Karpas-422 (cell line): Measurements from ENCODE around the gene ITPRIPL2. TPM values are rescaled to one million over a fixed set of nuclear protein-coding genes. Genes with fewer than 3 reads are reported as not detected.

Experiments used
- DNase-seq: peaks from one replicate; pipeline ENCODE4 v3.0.0-alpha.2; 2015
- H2AFZ ChIP-seq: fragments of 200-600 bp; sonication (generic); 2 replicates; pipeline ENCODE4 v1.6.1; 2014; ENCODE audit warnings: antibody characterized with exemption, low read length, mixed read lengths
- H3K27ac ChIP-seq: fragments of 200-600 bp; sonication (generic); 2 replicates; pipeline ENCODE4 v1.5.1; 2014; ENCODE audit warnings: mild to moderate bottlenecking, low read length, moderate library complexity
- H3K27me3 ChIP-seq: fragments of 200-600 bp; sonication (generic); 2 replicates; pipeline ENCODE4 v1.6.1; 2014; ENCODE audit warnings: low read length, mixed read lengths
- H3K36me3 ChIP-seq: fragments of 200-600 bp; sonication (generic); 2 replicates; pipeline ENCODE4 v1.6.1; 2014; ENCODE audit warnings: low read length, mixed read lengths; ENCODE audit not compliant: insufficient read depth
- H3K4me1 ChIP-seq: fragments of 200-600 bp; sonication (generic); 2 replicates; pipeline ENCODE4 v1.6.1; 2014; ENCODE audit warnings: mild to moderate bottlenecking, low read length, mixed read lengths
- H3K4me2 ChIP-seq: fragments of 200-600 bp; sonication (generic); 2 replicates; pipeline ENCODE4 v1.6.1; 2014; ENCODE audit warnings: low read length, low read depth, mild to moderate bottlenecking; ENCODE audit not compliant: poor library complexity, severe bottlenecking
- H3K4me3 ChIP-seq: fragments of 200-600 bp; sonication (generic); 2 replicates; pipeline ENCODE4 v1.5.1; 2014; ENCODE audit warnings: mild to moderate bottlenecking, antibody characterized with exemption, low read length, mixed read lengths
- H3K79me2 ChIP-seq: fragments of 200-600 bp; sonication (generic); 2 replicates; pipeline ENCODE4 v1.6.1; 2014; ENCODE audit warnings: mild to moderate bottlenecking, low read length, mixed read lengths
- H3K9ac ChIP-seq: fragments of 200-600 bp; sonication (generic); 2 replicates; pipeline ENCODE4 v1.6.0; 2014; ENCODE audit warnings: low read length
- H3K9me2 ChIP-seq: fragments of 200-600 bp; sonication (generic), shearing (Covaris generic); replicated peaks from 2 replicates; pipeline ENCODE4 v1.6.0; 2014; ENCODE audit warnings: mild to moderate bottlenecking, low read length, moderate library complexity; ENCODE audit not compliant: insufficient read depth
- H3K9me3 ChIP-seq: fragments of 300-700, 200-600 bp; sonication (generic); 2 replicates; pipeline ENCODE4 v1.6.1; 2014; ENCODE audit warnings: low read length, mixed read lengths
- H4K20me1 ChIP-seq: fragments of 200-600 bp; sonication (generic); 2 replicates; pipeline ENCODE4 v1.6.1; 2014; ENCODE audit warnings: mild to moderate bottlenecking, antibody characterized with exemption, low read length, low read depth; ENCODE audit not compliant: insufficient read depth
- total RNA-seq: library from RNA; depleted of rRNA; stranded (reverse); fragments of >200 nt; shearing (Covaris generic); gene quantifications from 2 replicates; pipeline ENCODE4 v1.2.3, GENCODE V29; 2014; ENCODE audit warnings: low replicate concordance

Gene ITPRIPL2
- total RNA-seq, 1 experiment from 2014 or later = not detected

- DNase-seq = peak; percentile 33
- no peak overlapping the region for H3K9ac ChIP-seq
- no peaks in the 10 kb centered on the region for H3K9me2 ChIP-seq
- no peaks in the 10 kb centered on the region for H3K27me3 ChIP-seq
- no peak overlapping the region for H3K4me2 ChIP-seq
- H2AFZ ChIP-seq = no peak overlapping the region
- no peaks in the 10 kb centered on the region for H3K4me1 ChIP-seq
- H3K4me3 ChIP-seq = no peak overlapping the region
- no peak overlapping the region for H3K27ac ChIP-seq
- H3K9me3 ChIP-seq = no peaks in the 10 kb centered on the region
- H3K79me2 ChIP-seq = no peaks in the 10 kb centered on the region
- no peaks in the 10 kb centered on the region for H3K36me3 ChIP-seq
- no peaks in the 10 kb centered on the region for H4K20me1 ChIP-seq
These were observed 11.4 kb upstream of the ITPRIPL2 start for GRCh38 chr16:19102187-19102872.

GRCh38 chr16:19104607-19105006 is 9.2 kb upstream of the ITPRIPL2 start:
- no peaks in the 10 kb centered on the region for H3K27me3 ChIP-seq
- H3K27ac ChIP-seq = no peak overlapping the region
- no peaks in the 10 kb centered on the region for H4K20me1 ChIP-seq
- no peaks in the 10 kb centered on the region for H3K9me3 ChIP-seq
- no peak overlapping the region for H3K9ac ChIP-seq
- peak; percentile 5 for DNase-seq
- no peak overlapping the region for H2AFZ ChIP-seq
- no peak overlapping the region for H3K4me2 ChIP-seq
- no peaks in the 10 kb centered on the region for H3K36me3 ChIP-seq
- no peaks in the 10 kb centered on the region for H3K79me2 ChIP-seq
- H3K4me3 ChIP-seq = no peak overlapping the region
- H3K4me1 ChIP-seq = no peaks in the 10 kb centered on the region
- H3K9me2 ChIP-seq = no peaks in the 10 kb centered on the region

- Histone ChIP-seq H3K27ac (no peak overlapping the region), H3K9ac (no peak overlapping the region), H2AFZ (no peak overlapping the region), H3K36me3 (no peaks in the 10 kb centered on the region), H3K4me2 (no peak overlapping the region), H4K20me1 (no peaks in the 10 kb centered on the region), H3K4me3 (no peak overlapping the region), H3K27me3 (no peaks in the 10 kb centered on the region), H3K9me3 (no peaks in the 10 kb centered on the region), H3K9me2 (no peaks in the 10 kb centered on the region), H3K79me2 (no peaks in the 10 kb centered on the region), H3K4me1 (no peaks in the 10 kb centered on the region)
- peak; percentile 34 for DNase-seq
These were observed 8.6 kb upstream of the ITPRIPL2 start for GRCh38 chr16:19105131-19105530.

GRCh38 chr16:19105891-19106624 is 7.7 kb upstream of the ITPRIPL2 start:
- peak; percentile 16 for DNase-seq
- no peaks in the 10 kb centered on the region for H3K9me2 ChIP-seq
- H3K27me3 ChIP-seq = no peaks in the 10 kb centered on the region
- no peaks in the 10 kb centered on the region for H3K36me3 ChIP-seq
- H3K4me1 ChIP-seq = no peaks in the 10 kb centered on the region
- no peak overlapping the region for H3K4me2 ChIP-seq
- no peak overlapping the region for H3K9ac ChIP-seq
- no peaks in the 10 kb centered on the region for H3K9me3 ChIP-seq
- H4K20me1 ChIP-seq = no peaks in the 10 kb centered on the region
- no peaks in the 10 kb centered on the region for H3K79me2 ChIP-seq
- H2AFZ ChIP-seq = no peak overlapping the region
- no peak overlapping the region for H3K27ac ChIP-seq
- H3K4me3 ChIP-seq = no peak overlapping the region

GRCh38 chr16:19106625-19107020 is 7.1 kb upstream of the ITPRIPL2 start:
- Histone ChIP-seq H3K9me3 (no peaks in the 10 kb centered on the region), H3K9ac (no peak overlapping the region), H3K79me2 (no peaks in the 10 kb centered on the region), H3K9me2 (no peaks in the 10 kb centered on the region), H3K4me2 (no peak overlapping the region), H3K27ac (no peak overlapping the region), H4K20me1 (no peaks in the 10 kb centered on the region), H3K36me3 (no peaks in the 10 kb centered on the region), H3K27me3 (no peaks in the 10 kb centered on the region), H3K4me1 (no peaks in the 10 kb centered on the region), H2AFZ (no peak overlapping the region), H3K4me3 (no peak overlapping the region)
- no peak for DNase-seq

- H3K9me2 ChIP-seq = no peaks in the 10 kb centered on the region
- no peaks in the 10 kb centered on the region for H3K79me2 ChIP-seq
- no peak overlapping the region for H3K4me3 ChIP-seq
- H3K4me1 ChIP-seq = no peaks in the 10 kb centered on the region
- H3K36me3 ChIP-seq = no peaks in the 10 kb centered on the region
- no peak overlapping the region for H3K27ac ChIP-seq
- H4K20me1 ChIP-seq = no peaks in the 10 kb centered on the region
- H3K9ac ChIP-seq = no peak overlapping the region
- no peaks in the 10 kb centered on the region for H3K9me3 ChIP-seq
- no peaks in the 10 kb centered on the region for H3K27me3 ChIP-seq
- peak; percentile 32 for DNase-seq
- no peak overlapping the region for H2AFZ ChIP-seq
- no peak overlapping the region for H3K4me2 ChIP-seq
These were observed 5.1 kb upstream of the ITPRIPL2 start for GRCh38 chr16:19108409-19109287.

GRCh38 chr16:19109288-19109664 is 4.5 kb upstream of the ITPRIPL2 start:
- Histone ChIP-seq H3K4me1 (no peaks in the 10 kb centered on the region), H3K36me3 (no peaks in the 10 kb centered on the region), H3K4me3 (no peak overlapping the region), H3K9me2 (no peaks in the 10 kb centered on the region), H3K79me2 (no peaks in the 10 kb centered on the region), H3K9me3 (no peaks in the 10 kb centered on the region), H3K27ac (no peak overlapping the region), H3K9ac (no peak overlapping the region), H3K27me3 (no peaks in the 10 kb centered on the region), H2AFZ (no peak overlapping the region), H4K20me1 (no peaks in the 10 kb centered on the region), H3K4me2 (no peak overlapping the region)
- DNase-seq = peak; percentile 6
